K562 (cell line): ENCODE measurements around the gene CPN2.

Experiments
- EP300 ChIP-seq: IDR thresholded peaks from 2 replicates; pipeline ENCODE4 v1.6.1; 2012; ENCODE audit warnings: low read length, improper control_type of control experiment
- EZH2 ChIP-seq: IDR thresholded peaks from 2 replicates; pipeline ENCODE4 v1.6.1; 2012; ENCODE audit warnings: low read depth, mild to moderate bottlenecking, inconsistent platforms, low read length, borderline replicate concordance
- TAF1 ChIP-seq: IDR thresholded peaks from 2 replicates; pipeline ENCODE4 v1.6.1; 2011; ENCODE audit warnings: mild to moderate bottlenecking, low read length, moderate library complexity; ENCODE audit not compliant: insufficient read depth, control insufficient read depth, severe bottlenecking; ENCODE audit errors: extremely low read depth
- TF ChIP-seq, protein P1 (sequence below), 3 experiments: IDR thresholded peaks in 2 of 3; conservative IDR thresholded peaks in 1 of 3; 2 replicates each; pipeline ENCODE4 v1.5.1; 2011 to 2012; ENCODE audit warnings: low read length in 3 of 3, mild to moderate bottlenecking in 3 of 3, control low read depth in 2 of 3, improper control_type of control experiment in 1 of 3, inconsistent platforms in 1 of 3, low read depth in 1 of 3, mixed read lengths in 1 of 3, moderate library complexity in 1 of 3; ENCODE audit not compliant: insufficient read depth in 2 of 3
- TF ChIP-seq, protein P2 (sequence below): fragments of 450-650 bp; formaldehyde crosslinking; IDR thresholded peaks from 2 replicates; pipeline ENCODE4 v1.4.0; 2022; ENCODE audit warnings: missing genetic modification characterization

DNA sequence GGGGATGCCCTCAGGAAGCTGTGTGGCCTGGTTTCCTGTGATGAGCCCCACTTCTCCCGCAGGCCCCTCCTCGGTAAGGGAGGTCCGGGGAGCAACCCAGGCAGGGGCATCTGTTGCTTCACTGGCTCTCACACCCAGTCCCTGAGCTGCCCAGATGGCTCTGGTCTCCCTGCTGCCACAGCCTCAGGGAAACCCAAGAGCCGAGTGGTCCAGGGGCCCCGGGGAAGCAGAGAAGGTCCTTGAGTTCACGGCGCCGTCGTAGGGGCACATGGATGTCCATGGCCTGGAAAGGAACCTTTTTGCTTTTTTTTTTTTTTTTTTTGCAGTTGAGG is 31.7 kb upstream of the CPN2 start:
- TF ChIP-seq EZH2 (no peak), TAF1 (no peak), EP300 (no peak)
- TF ChIP-seq, protein P1, sequence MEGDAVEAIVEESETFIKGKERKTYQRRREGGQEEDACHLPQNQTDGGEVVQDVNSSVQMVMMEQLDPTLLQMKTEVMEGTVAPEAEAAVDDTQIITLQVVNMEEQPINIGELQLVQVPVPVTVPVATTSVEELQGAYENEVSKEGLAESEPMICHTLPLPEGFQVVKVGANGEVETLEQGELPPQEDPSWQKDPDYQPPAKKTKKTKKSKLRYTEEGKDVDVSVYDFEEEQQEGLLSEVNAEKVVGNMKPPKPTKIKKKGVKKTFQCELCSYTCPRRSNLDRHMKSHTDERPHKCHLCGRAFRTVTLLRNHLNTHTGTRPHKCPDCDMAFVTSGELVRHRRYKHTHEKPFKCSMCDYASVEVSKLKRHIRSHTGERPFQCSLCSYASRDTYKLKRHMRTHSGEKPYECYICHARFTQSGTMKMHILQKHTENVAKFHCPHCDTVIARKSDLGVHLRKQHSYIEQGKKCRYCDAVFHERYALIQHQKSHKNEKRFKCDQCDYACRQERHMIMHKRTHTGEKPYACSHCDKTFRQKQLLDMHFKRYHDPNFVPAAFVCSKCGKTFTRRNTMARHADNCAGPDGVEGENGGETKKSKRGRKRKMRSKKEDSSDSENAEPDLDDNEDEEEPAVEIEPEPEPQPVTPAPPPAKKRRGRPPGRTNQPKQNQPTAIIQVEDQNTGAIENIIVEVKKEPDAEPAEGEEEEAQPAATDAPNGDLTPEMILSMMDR (IDR thresholded peaks at IDR 0.05 in 2 of 3, conservative IDR thresholded peaks at IDR 0.05 in 1 of 3; ENCODE audit: insufficient read depth in 2 of 3, low read depth in 1 of 3, low read length in 3 of 3): no peak
- TF ChIP-seq, protein P2, sequence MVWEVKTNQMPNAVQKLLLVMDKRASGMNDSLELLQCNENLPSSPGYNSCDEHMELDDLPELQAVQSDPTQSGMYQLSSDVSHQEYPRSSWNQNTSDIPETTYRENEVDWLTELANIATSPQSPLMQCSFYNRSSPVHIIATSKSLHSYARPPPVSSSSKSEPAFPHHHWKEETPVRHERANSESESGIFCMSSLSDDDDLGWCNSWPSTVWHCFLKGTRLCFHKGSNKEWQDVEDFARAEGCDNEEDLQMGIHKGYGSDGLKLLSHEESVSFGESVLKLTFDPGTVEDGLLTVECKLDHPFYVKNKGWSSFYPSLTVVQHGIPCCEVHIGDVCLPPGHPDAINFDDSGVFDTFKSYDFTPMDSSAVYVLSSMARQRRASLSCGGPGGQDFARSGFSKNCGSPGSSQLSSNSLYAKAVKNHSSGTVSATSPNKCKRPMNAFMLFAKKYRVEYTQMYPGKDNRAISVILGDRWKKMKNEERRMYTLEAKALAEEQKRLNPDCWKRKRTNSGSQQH: no peak
